ENCODE data around the gene MGAT4B.
A peak's percentile ranks its signal among the peaks of the same experiment; 100 is the strongest.

Gene MGAT4B

DNA sequence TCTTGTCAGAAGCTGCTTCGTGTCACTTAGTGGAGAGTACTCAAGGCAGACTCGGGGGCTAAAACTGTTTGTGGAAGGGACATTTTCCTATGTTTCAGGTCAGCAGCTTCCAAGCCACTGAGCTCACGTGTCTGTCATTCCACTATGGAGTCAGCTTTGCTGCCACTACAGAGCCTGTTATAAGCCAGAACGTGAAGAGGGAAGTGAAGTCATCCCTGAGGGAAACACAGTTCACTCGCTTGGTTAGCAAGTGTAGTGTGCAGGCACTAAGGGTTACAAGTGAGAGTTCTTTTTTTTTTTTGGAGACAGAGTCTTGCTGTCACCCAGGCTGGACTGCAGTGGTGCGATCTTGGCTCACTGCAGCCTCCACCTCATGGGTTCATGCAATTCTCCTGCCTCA is 37.4 kb downstream of the MGAT4B start:
- DNase-seq (ENCODE audit: low read depth): no peak

GRCh38 chr5:179768326-179769085 is 38.2 kb downstream of the MGAT4B start:
- no peak for DNase-seq (ENCODE audit: low read depth)

- no peak for DNase-seq (ENCODE audit: low read depth)
Measured at GRCh38 chr5:179767496-179768100, 39.1 kb downstream of the MGAT4B start.

GRCh38 chr5:179766726-179767455 is 39.8 kb downstream of the MGAT4B start:
- no peak for DNase-seq (ENCODE audit: low read depth)

- peak; percentile 29 for DNase-seq (ENCODE audit: low read depth)
Measured at GRCh38 chr5:179766021-179766725, 40.5 kb downstream of the MGAT4B start.

- DNase-seq (ENCODE audit: low read depth): peak; percentile 90
Measured at GRCh38 chr5:179765400-179765799, 41.3 kb downstream of the MGAT4B start.

- no peak for DNase-seq (ENCODE audit: low read depth)
Measured at GRCh38 chr5:179764056-179764455, 42.6 kb downstream of the MGAT4B start.

DNA sequence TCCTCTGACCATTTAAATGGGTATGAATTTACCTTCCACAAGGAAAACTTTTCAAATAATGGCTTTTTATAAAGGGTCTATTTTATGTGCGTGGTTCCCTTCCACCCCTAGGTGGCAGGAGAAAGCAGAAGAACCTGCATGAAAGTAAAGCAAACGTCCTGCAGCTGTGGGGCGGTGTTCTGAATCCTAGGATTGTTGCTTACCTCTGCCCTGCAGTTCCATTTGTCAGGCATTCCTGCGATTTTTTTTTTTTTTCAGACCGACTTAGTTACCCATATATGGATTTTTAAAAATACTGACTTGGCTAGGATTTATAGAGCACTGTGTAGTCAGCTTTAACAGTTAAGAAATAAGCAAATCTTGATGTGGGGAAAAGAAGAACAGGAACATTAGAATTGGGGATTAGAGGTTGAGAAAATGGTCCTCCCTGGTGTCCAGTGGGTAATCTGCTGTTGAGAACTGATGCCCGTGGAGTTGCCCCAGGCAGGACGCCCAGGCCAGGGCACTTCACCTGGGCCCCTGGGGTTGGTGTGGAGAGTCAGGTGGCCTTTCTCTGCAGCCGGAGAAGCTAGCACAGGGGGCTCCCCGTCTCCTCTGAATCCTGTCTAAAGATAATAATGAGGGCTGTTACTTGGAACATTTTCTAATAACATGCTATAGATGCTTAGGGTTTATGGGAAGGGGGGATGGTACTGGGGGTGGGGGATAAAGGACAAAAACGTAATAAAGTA is 43.3 kb downstream of the MGAT4B start:
- DNase-seq (ENCODE audit: low read depth): peak; percentile 89

DNA sequence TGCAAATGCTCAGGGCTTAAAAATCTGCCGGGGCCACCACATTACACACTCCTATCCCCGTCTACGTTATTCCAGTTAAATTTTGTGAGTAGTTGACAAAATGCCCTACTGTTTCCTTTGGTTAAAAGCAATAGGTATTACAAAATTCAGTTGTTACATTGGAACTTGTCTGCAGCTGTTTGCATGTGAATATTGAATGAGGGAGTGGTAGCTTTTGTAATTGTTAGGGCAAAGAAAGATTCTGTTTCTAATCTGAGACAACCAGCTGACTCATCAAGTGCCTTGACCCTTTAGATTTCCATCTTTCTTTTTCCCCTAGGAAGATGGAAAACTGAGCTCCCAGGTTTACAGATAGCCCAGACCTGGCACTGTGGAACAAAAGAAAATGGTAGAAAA is 43.9 kb downstream of the MGAT4B start:
- peak; percentile 69 for DNase-seq (ENCODE audit: low read depth)

GRCh38 chr5:179762079-179762780 is 44.4 kb downstream of the MGAT4B start:
- peak; percentile 63 for DNase-seq (ENCODE audit: low read depth)

DNA sequence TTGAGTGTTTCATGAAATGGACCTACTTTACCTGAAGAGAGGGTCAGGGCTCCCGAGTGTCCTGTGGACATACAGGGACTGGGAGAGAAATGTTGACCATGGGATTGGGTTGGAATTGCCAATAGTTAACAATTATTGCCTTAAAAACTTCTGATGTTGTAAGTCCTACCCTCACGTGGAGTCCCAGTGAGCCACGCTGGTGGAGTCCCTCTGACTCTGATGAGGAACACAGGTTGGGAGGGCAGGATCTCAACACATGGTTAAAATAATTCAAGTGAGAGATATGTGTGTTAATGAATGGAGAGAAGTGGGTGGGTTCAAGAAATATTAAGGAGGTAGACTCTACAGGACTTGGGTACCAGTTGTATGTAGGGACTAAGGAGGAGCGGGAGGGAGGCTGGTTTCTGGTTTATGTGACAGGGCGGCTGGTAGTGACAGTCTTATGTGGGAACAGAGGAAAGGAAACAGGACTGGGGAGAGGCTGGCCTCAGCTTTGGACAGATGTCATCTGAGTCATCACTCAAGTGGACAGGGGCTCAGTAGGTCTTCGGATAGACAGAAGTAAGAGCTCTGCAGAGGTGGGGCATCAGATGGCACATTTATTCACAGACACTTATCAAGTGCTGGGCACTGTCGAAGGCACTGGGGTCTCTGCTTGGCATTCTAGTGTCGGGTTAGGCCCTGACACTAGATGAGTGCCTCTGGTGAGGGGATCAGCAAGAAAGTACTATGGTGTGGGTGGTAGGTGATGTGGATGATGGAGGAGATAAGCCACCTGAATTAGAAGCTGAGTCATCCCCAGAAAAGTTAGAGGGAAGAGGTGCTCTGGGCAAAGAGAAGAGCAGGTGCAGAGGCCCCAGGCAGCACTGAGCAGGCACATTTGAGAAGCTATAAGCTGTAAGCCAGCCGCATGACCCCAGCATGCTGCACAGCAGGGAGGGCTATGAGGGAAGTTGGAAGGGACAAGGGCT is 46.8 kb downstream of the MGAT4B start:
- peak; percentile 11 for DNase-seq (ENCODE audit: low read depth)

DNA sequence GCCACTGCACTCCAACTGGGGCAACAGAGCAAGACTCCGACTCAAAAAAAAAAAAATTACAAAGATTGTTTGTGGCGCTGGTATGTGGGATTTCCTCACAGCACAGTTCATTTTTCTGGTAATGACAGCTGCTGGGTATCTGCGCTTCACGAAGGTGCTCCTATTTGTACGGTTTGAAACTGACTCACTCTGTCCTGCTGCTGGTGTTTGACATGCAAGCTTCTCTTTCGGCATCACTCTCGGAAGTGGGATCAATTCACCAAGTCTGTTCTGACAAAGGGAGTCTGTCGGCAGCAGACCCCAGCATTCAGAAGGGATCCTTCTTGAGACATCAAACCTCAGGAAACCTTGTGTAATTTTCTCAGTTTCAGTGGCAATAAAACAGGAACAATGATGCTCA is 47.7 kb downstream of the MGAT4B start:
- no peak for DNase-seq (ENCODE audit: low read depth)

DNA sequence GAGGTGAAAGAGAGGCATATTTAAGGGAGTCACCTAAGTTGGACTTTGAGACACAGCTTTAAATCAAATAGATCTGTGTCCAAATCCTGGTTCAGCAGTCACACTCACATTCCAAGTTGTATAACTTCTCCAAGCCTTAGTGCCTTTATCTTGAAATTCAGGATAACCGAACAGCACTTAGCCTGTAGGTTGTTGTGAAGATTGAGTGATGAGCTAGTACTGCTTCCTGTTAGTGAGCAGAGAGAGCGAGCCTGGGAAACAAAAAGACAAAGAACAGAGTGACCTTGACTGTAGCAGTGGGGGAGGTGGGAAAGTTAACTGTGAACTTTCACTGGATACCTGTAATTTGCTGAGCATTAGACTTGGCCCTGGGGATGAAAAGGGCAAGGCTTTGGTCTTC is 51.6 kb downstream of the MGAT4B start:
- DNase-seq (ENCODE audit: low read depth): no peak

GRCh38 chr5:179753971-179754370 is 52.7 kb downstream of the MGAT4B start:
- DNase-seq (ENCODE audit: low read depth): no peak

DNA sequence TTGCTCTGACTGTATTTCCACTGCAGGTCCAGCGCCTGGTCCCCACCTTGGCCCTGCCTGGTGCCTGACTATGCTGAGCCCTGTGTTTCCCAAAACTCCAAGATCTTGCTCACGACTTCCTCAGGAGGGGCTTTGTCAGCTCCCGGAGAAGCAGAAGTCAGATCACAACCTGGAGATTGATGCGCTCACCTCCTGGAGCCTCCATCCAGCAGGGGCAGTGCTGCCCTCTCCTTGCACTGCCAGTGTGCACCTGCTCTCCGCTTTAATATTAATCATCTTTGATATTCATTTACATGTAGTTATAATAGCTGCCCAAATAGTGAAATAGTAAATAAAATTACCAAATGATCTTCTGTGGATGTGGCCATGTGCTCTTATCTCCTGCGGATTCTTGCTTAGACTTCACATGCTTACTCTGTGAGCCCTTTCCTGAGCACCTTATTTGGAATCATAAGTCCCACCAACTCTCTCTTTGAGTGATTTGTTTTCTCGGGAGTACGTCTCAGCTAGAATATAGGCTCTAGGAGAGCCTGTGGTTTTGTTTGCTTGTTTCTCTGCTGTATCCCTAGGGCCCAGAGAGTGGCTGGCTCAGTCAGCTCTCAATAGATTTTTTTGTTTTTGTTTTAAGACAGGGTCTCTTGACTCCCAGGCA is 56.7 kb downstream of the MGAT4B start:
- DNase-seq (ENCODE audit: low read depth): no peak

DNA sequence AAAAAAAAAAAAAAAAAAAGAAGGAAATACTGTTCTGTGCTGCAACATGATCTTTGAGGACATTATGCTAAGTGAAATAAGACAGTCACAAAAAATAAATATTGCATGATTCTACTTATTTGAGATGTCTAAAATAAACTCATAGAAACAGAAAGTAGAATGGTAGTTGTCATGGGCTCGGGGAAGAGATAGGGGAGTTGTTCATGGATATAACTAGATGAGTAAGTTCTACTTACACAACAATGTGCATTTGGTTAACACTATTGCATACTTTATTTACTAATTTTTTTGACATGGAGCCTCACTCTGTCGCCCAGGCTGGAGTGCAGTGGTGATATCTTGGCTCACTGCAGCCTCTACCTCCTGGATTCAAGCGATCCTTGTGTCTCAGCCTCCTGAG is 58.9 kb downstream of the MGAT4B start:
- DNase-seq (ENCODE audit: low read depth): no peak
